HG02970 (cell line): ENCODE measurements around the gene DUSP2.
A peak's percentile ranks its signal among the peaks of the same experiment; 100 is the strongest.
"Not testable (repeated sequence)": the region's sequence is repeated elsewhere in the genome, so short reads cannot be mapped to it uniquely, and the experiment has no call there.

Experiments used
- ATAC-seq: cut with Tn5 transposase; IDR thresholded peaks from one replicate; pipeline ENCODE4 v1.9.1; 2021; ENCODE audit warnings: mild to moderate bottlenecking, moderate library complexity, moderate number of reproducible peaks; ENCODE audit not compliant: unreplicated experiment, low FRiP score

DUSP2 gene

GRCh38 chr2:96163768-96164429 lies 18.7 kb upstream of the DUSP2 start:
- peak; percentile 46 for ATAC-seq

- no peak for ATAC-seq
Observed at GRCh38 chr2:96163415-96163767, 18.2 kb upstream of the DUSP2 start.

GRCh38 chr2:96161898-96162297 lies 16.7 kb upstream of the DUSP2 start:
- no peak for ATAC-seq

GRCh38 chr2:96160366-96160765 lies 15.1 kb upstream of the DUSP2 start:
- not testable (repeated sequence) for ATAC-seq

GRCh38 chr2:96159084-96159830 lies 14.0 kb upstream of the DUSP2 start:
- no peak for ATAC-seq

- ATAC-seq, result no peak
Observed at GRCh38 chr2:96158554-96158940, 13.3 kb upstream of the DUSP2 start.

GRCh38 chr2:96157649-96158553 lies 12.7 kb upstream of the DUSP2 start:
- ATAC-seq, result peak; percentile 53

- peak; percentile 49 for ATAC-seq
Observed at GRCh38 chr2:96156926-96157648, 11.8 kb upstream of the DUSP2 start.

GRCh38 chr2:96156011-96156820 lies 11.0 kb upstream of the DUSP2 start:
- no peak for ATAC-seq

GRCh38 chr2:96154506-96155380 lies 9.5 kb upstream of the DUSP2 start:
- no peak for ATAC-seq

- ATAC-seq, result no peak
Observed at GRCh38 chr2:96153991-96154431, 8.8 kb upstream of the DUSP2 start.

GRCh38 chr2:96153291-96153713 lies 8.1 kb upstream of the DUSP2 start:
- ATAC-seq, result no peak

- no peak for ATAC-seq
Observed at GRCh38 chr2:96152304-96153161, 7.3 kb upstream of the DUSP2 start.

GRCh38 chr2:96151595-96152303 lies 6.5 kb upstream of the DUSP2 start:
- ATAC-seq, result no peak

GRCh38 chr2:96150791-96151594 lies 5.8 kb upstream of the DUSP2 start:
- no peak for ATAC-seq

- no peak for ATAC-seq
Observed at GRCh38 chr2:96150007-96150640, 4.9 kb upstream of the DUSP2 start.
